Activated naive CD8-positive, alpha-beta T cell treated with anti-CD3 and anti-CD28 coated beads for 36 hours (primary cell): Measurements from ENCODE around the gene KCNMA1. TPM values are rescaled to one million over a fixed set of nuclear protein-coding genes. Genes with fewer than 3 reads are reported as not detected.

Experiments
- DNase-seq: peaks from one replicate; pipeline ENCODE4 v3.0.0; 2021
- H3K27ac Mint-ChIP-seq: one replicate; pipeline ENCODE4 v1.8.0; 2022; ENCODE audit warnings: mild to moderate bottlenecking, moderate library complexity, mixed read lengths
- H3K27me3 Mint-ChIP-seq: one replicate; pipeline ENCODE4 v1.8.0; 2022; ENCODE audit warnings: mild to moderate bottlenecking, mixed read lengths
- H3K36me3 Mint-ChIP-seq: one replicate; pipeline ENCODE4 v1.8.0; 2021; ENCODE audit warnings: mild to moderate bottlenecking, mixed read lengths
- H3K4me1 Mint-ChIP-seq: one replicate; pipeline ENCODE4 v1.8.0; 2021; ENCODE audit warnings: mixed read lengths
- H3K4me3 Mint-ChIP-seq: one replicate; pipeline ENCODE4 v1.8.0; 2022; ENCODE audit warnings: mild to moderate bottlenecking, moderate library complexity, mixed read lengths
- H3K9me3 Mint-ChIP-seq: one replicate; pipeline ENCODE4 v1.8.0; 2022; ENCODE audit warnings: mixed read lengths
- total RNA-seq, 2 experiments: library from RNA; stranded (reverse); gene quantifications; one replicate each; pipeline ENCODE4 v1.2.3, GENCODE V29; 2021

Gene KCNMA1
- total RNA-seq, 2 experiments from 2014 or later, result not detected

DNA sequence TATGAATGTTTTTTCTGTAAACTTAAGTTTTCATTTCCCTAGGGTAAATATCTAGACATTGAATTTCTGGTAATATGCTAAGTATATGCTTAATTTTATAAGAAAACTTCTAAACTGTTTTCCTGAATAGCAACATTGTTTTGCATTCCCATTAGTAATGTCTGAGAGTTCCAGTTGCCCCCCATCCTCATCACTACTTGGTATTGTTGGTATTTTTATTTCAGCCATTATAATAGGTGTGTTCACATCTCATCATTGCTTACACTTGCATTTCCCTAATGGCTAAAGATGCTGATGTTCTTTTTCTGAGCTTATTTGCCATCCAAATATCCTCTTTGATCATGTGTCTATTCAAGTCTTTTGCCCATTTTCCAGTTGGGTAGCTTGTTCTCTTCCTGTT, 269.6 kb downstream of the KCNMA1 start:
- H3K27ac Mint-ChIP-seq, result no peak overlapping the region
- no peaks in the 10 kb centered on the region for H3K36me3 Mint-ChIP-seq
- H3K27me3 Mint-ChIP-seq, result no peaks in the 10 kb centered on the region

DNA sequence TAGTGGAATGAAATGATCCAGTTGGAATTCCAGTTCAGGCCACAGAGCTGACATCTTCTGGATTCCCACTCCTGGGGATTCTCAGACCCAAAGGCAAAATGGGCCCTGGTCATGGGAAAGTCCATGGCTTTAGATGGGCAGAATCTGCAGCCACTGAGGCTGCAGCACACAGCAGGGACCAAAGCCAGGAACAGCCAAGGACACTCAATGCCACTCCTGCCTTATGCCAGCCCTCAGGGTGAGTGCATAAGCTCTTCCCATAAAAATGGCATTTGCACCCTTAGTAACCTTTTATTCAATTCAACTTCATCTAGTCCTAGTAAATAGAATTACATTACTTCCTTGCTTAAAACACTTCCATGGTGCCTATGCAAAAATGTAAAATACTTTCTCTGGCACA, 274.4 kb downstream of the KCNMA1 start:
- no peaks in the 10 kb centered on the region for H3K27me3 Mint-ChIP-seq
- no peak overlapping the region for H3K27ac Mint-ChIP-seq
- DNase-seq, result no peak
- no peaks in the 10 kb centered on the region for H3K4me1 Mint-ChIP-seq
- no peaks in the 10 kb centered on the region for H3K36me3 Mint-ChIP-seq
- H3K9me3 Mint-ChIP-seq, result peaks cover 2% of the 10 kb centered on the region
- H3K4me3 Mint-ChIP-seq, result no peak overlapping the region

More for the DNA sequence above, 269.6 kb downstream of the KCNMA1 start:
- no peak for DNase-seq
- H3K4me1 Mint-ChIP-seq, result no peaks in the 10 kb centered on the region
- peaks cover 10% of the 10 kb centered on the region for H3K9me3 Mint-ChIP-seq
- no peak overlapping the region for H3K4me3 Mint-ChIP-seq

DNA sequence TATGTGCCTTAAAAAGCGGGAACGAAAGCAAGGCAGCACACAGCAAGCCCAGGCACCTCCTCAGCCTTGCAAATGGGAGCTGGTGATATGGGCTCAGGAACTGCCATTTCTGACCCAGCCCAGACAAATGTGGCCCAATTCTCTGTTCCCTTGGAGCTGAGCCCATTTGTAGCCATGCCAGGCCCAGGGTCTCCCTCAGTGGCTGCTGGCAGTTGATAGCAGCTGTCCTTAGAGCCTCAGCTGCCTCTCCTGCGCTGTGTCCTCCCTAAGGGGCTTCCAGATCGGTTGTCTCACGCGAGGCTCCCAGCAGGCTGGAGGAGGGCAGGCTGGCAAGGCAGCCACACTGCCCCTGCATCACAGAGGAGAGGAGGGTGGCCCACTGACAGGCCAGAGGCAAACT, 275.8 kb downstream of the KCNMA1 start:
- no peaks in the 10 kb centered on the region for H3K27me3 Mint-ChIP-seq
- DNase-seq, result no peak
- no peak overlapping the region for H3K27ac Mint-ChIP-seq
- H3K36me3 Mint-ChIP-seq, result no peaks in the 10 kb centered on the region
- H3K4me1 Mint-ChIP-seq, result no peaks in the 10 kb centered on the region
- no peaks in the 10 kb centered on the region for H3K9me3 Mint-ChIP-seq
- no peak overlapping the region for H3K4me3 Mint-ChIP-seq

DNA sequence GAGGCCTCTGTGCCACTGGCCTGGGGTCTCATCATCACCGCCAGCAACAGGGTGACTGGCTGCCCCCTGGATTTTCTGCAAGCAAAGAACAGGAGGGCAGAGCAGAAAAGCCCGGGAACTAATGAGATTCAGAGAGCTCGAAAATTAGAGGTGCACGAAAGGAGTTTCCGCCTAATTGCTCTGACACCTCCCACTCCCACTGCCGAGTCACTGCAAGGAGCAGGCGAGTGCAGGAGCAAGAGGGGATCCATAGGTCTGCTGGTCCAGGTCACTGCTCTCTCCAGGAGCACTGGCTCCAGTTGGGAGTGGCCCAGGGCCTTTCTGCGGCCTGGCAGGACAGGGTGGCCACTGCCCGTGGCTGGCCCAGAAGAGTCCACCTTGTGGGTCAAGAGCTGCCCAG, 276.2 kb downstream of the KCNMA1 start:
- no peak overlapping the region for H3K4me3 Mint-ChIP-seq
- no peaks in the 10 kb centered on the region for H3K36me3 Mint-ChIP-seq
- H3K4me1 Mint-ChIP-seq, result no peaks in the 10 kb centered on the region
- no peak for DNase-seq
- no peaks in the 10 kb centered on the region for H3K27me3 Mint-ChIP-seq
- H3K27ac Mint-ChIP-seq, result no peak overlapping the region
- no peaks in the 10 kb centered on the region for H3K9me3 Mint-ChIP-seq

DNA sequence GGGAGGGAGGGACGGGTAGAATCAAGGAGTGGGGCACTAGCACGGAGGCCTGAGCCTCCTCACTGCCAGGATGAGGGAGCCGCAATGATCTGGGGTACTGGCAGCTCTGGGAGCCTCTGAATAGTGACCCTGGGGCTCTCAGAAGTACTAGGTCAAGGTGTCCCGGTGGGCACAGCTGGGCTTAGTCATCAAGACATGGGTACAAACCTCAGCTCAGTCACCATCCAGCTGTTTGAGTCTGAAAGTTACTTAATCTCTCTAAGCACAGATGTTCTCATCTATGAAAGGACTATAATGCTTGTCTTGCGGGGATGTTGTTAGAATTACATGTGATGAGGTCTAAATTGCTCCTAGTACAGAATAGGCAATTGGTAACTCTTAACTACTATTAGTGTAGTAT, 276.8 kb downstream of the KCNMA1 start:
- Mint-ChIP-seq H3K27ac (no peak overlapping the region), H3K27me3 (no peaks in the 10 kb centered on the region), H3K4me1 (no peaks in the 10 kb centered on the region), H3K36me3 (no peaks in the 10 kb centered on the region), H3K4me3 (no peak overlapping the region), H3K9me3 (no peaks in the 10 kb centered on the region)
- DNase-seq, result no peak

DNA sequence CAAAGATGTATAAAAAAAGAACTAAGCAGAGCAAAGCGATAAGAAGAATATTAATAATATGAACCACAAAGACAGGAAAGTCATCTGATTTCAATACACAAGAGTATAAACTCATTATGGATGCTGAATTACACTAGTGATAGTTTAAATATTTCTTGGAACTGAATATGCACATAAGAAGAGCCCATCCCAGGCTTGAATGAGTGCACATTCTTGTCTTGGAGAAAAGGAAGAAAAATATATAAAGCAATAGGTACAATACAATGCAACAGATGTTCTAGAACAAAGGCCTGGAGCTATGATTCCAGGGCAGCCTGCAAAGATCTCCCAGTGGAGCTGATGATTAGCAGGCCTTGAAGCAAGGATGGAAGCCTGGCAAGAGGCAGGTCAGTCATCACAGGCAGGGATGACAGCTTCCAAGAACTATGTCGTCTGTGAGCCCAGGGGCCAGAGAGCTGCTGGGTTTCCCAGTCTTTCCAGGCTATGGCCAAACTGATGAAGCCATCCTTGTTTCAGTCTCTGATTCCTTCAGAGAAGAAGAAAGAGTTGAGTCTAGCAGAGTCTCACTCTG, 277.6 kb downstream of the KCNMA1 start:
- Mint-ChIP-seq H3K36me3 (no peaks in the 10 kb centered on the region), H3K4me3 (no peak overlapping the region), H3K9me3 (no peaks in the 10 kb centered on the region), H3K27me3 (no peaks in the 10 kb centered on the region), H3K27ac (no peak overlapping the region), H3K4me1 (no peaks in the 10 kb centered on the region)
- DNase-seq, result no peak

DNA sequence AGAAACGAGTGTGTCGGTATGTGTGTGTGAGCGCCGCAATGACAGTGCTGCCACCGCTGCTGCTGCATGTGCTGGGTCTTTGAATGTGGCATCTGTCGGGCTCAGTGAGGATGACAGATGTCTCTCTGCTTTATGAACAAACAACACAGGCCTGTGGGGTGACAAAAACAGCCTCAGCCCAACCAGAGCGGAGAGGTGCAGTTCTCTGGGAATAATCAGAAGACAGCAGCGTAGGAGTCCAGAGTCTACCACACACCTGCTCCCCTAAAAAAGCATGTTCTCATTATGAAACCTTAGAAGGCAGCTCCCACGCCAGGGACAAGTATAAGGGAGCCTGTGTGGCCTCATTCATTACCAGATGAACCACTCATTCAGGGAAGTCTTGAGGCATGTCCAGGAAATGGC, 278.3 kb downstream of the KCNMA1 start:
- Mint-ChIP-seq H3K4me3 (no peak overlapping the region), H3K9me3 (no peaks in the 10 kb centered on the region), H3K36me3 (no peaks in the 10 kb centered on the region), H3K27me3 (no peaks in the 10 kb centered on the region), H3K4me1 (no peaks in the 10 kb centered on the region), H3K27ac (no peak overlapping the region)
- DNase-seq, result no peak

DNA sequence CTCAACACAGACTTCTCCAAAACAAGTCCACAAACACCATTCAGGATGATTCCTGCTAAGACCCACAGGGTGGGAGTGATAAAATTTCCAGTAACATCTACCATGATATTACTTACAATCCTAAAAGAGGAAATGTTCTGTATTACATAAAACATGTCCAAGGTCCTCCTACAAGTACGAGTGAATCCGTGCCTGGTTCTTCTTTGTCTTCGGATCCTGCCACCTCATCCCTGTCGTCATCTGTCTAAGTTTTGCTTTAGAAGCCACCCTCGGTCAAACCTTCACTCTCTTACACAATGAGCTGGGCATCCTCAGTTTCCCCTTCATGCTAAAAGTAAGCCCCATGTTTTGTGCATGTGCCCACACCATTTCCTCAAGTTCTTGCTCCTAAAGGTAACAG, 279.0 kb downstream of the KCNMA1 start:
- no peaks in the 10 kb centered on the region for H3K36me3 Mint-ChIP-seq
- no peaks in the 10 kb centered on the region for H3K9me3 Mint-ChIP-seq
- H3K27me3 Mint-ChIP-seq, result no peaks in the 10 kb centered on the region

DNA sequence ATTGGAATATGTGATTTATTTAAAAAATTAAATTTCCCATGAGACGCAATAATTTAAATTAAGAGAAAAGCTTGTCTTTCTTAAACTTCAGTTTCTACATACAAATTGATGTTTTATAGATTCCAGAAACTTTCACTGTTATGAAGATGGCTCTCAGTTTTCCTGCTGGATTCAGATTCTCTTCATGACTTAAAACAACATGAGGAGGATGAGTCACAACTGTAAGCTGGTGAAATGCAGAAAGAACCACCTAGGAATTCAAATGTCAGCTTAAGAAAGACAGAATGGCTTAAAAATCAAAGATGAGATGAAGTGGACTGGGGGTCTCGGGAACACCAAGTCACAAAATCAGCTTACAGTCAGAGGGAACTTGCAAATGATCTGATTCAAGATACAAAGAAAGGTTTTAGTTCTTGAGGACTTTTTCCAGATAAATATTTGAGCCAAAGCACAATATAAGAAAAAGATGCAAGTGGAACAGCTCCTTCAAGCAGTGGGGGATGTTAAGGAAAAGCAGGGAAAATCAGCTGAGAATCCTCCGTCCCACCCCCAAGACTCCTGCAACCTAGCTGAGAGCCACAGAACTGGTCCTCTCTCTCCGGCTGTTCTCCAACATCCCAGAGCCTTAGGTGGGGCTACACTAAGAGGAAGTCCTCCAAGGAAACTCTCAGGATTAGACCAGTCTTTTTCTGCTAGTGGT, 279.8 kb downstream of the KCNMA1 start:
- no peaks in the 10 kb centered on the region for H3K9me3 Mint-ChIP-seq
- H3K27ac Mint-ChIP-seq, result no peak overlapping the region
- no peaks in the 10 kb centered on the region for H3K27me3 Mint-ChIP-seq
- no peaks in the 10 kb centered on the region for H3K36me3 Mint-ChIP-seq
- H3K4me3 Mint-ChIP-seq, result no peak overlapping the region
- no peak for DNase-seq
- no peaks in the 10 kb centered on the region for H3K4me1 Mint-ChIP-seq

More for the DNA sequence above, 279.0 kb downstream of the KCNMA1 start:
- DNase-seq, result no peak
- Mint-ChIP-seq H3K4me1 (no peaks in the 10 kb centered on the region), H3K27ac (no peak overlapping the region), H3K4me3 (no peak overlapping the region)

DNA sequence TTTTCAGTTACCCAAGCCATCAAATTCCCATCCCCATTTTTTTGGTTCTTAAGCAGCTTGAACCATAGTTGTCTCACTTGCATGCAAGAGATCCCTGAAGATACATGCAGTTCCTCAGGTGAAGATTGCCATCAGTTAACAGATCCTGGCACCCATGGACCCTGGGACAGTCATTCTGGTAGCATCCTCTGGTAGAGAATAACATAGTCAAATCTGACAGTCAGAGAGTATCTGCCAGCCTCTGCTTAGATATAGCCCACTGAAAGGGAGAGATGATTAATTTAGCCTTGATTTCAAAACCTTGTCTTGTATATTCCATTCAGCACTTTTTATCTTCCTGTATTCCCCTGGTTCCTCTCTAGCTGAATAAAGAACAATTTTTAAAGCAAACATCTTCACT, 280.4 kb downstream of the KCNMA1 start:
- no peak overlapping the region for H3K4me3 Mint-ChIP-seq
- H3K27me3 Mint-ChIP-seq, result no peaks in the 10 kb centered on the region
- H3K4me1 Mint-ChIP-seq, result no peaks in the 10 kb centered on the region
- DNase-seq, result no peak
- H3K9me3 Mint-ChIP-seq, result no peaks in the 10 kb centered on the region
- H3K27ac Mint-ChIP-seq, result no peak overlapping the region
- H3K36me3 Mint-ChIP-seq, result no peaks in the 10 kb centered on the region

DNA sequence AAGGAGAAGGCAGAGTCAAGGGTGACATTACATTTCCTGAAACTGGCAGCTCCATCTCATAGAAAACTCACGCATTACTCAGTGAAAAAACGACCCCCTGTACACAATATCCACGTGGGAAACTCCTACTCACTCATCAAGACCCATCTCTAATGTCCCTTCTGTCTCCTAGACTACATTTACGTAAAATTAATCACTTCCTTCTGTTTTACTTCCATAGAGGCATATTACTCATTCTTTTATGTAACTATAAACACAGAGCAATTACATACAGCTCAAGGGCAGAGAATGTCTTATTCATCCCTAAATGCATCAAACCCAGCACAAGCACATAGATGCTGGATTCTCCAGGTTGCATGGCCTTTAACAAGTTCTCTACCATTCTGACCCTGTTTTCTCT, 281.8 kb downstream of the KCNMA1 start:
- no peak for DNase-seq
- Mint-ChIP-seq H3K9me3 (no peaks in the 10 kb centered on the region), H3K27me3 (no peaks in the 10 kb centered on the region), H3K27ac (no peak overlapping the region), H3K4me3 (no peak overlapping the region), H3K4me1 (peaks cover under 1% of the 10 kb centered on the region), H3K36me3 (no peaks in the 10 kb centered on the region)

DNA sequence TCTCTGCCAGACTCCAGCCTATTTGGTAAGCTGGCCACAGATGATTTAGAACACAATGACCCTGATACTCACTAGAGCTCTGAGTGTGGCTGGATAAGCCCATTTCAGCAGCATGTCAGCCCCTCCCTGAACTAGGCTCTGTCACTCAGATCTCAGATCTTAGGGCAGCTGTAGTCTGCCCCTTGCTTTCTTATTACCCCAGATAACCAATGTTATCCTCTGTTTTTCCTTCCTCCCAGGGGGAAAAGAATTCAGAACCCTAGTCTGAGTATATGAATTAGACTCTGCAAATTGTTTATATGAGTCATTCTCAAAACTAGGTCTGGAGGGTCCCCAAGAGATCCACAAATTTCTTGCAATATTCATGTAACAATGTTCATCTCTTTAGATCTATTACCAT, 286.2 kb downstream of the KCNMA1 start:
- Mint-ChIP-seq H3K27ac (no peak overlapping the region), H3K27me3 (no peaks in the 10 kb centered on the region), H3K9me3 (no peaks in the 10 kb centered on the region), H3K4me1 (peaks cover 9% of the 10 kb centered on the region), H3K4me3 (no peak overlapping the region), H3K36me3 (no peaks in the 10 kb centered on the region)
- no peak for DNase-seq

DNA sequence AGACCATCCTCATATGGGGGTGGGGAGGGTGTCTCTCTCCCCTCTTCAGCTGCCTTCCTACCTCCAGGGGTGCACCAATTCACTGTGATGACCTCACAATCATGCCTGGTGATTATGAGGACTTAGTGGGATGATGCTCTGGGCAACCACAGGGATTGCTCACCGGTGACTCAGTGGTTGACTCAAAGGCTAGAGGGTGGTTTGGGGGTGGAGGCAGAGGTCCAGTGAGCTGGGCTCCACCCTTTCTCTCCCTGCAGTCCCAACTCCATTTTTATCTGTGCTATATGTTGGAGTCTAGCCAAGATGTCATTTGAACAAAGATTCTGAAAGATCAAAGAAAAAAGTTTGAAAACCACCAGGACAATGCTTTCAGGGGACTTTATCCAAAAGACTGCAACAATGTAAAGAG, 286.9 kb downstream of the KCNMA1 start:
- no peak overlapping the region for H3K27ac Mint-ChIP-seq
- no peaks in the 10 kb centered on the region for H3K27me3 Mint-ChIP-seq
- H3K36me3 Mint-ChIP-seq, result no peaks in the 10 kb centered on the region
- no peak overlapping the region for H3K4me3 Mint-ChIP-seq
- peaks cover 9% of the 10 kb centered on the region for H3K4me1 Mint-ChIP-seq
- H3K9me3 Mint-ChIP-seq, result no peaks in the 10 kb centered on the region
- DNase-seq, result peak; percentile 33

DNA sequence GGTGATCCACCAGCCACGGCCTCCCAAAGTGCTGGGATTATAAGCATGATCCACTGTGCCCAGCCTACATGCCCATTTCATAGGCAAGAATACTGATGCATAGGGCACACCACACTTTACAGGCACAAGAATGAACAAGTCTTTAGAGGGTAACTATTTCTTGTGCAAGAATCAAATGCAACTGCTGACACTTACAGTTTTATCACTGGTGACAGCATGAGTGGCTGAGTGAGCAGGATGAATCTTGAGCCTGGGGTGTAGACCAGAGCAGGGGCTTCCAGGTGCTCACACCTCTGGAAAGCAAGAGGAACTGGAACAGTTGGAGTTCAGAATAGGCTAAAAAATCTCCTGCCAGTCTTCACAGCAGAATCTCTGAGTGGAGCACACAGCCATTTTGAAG, 287.5 kb downstream of the KCNMA1 start:
- no peaks in the 10 kb centered on the region for H3K36me3 Mint-ChIP-seq
- DNase-seq, result no peak
- no peak overlapping the region for H3K27ac Mint-ChIP-seq
- H3K4me3 Mint-ChIP-seq, result no peak overlapping the region
- no peaks in the 10 kb centered on the region for H3K9me3 Mint-ChIP-seq
- H3K4me1 Mint-ChIP-seq, result peaks cover 9% of the 10 kb centered on the region
- no peaks in the 10 kb centered on the region for H3K27me3 Mint-ChIP-seq

DNA sequence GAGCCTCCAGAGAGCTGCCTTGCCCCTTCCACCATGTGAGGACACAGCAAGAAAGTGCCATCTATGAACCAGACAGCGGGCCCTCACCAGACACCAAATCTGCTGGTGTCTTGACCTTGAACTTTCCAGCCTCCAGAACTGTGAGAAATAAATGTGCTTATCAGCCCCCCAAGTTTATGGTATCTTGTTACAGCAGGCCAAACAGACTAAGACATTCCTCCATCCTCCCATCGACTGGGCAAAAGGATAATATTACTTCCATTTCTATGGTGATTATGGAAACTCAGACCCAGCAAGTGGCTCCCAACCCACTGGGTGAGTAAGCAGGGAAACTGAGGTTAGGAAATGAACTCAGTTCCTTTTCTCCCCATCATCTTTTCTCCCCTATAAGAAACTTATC, 288.4 kb downstream of the KCNMA1 start:
- Mint-ChIP-seq H3K4me3 (no peak overlapping the region), H3K4me1 (peaks cover 9% of the 10 kb centered on the region), H3K27me3 (no peaks in the 10 kb centered on the region), H3K27ac (no peak overlapping the region), H3K9me3 (no peaks in the 10 kb centered on the region), H3K36me3 (no peaks in the 10 kb centered on the region)
- DNase-seq, result no peak

DNA sequence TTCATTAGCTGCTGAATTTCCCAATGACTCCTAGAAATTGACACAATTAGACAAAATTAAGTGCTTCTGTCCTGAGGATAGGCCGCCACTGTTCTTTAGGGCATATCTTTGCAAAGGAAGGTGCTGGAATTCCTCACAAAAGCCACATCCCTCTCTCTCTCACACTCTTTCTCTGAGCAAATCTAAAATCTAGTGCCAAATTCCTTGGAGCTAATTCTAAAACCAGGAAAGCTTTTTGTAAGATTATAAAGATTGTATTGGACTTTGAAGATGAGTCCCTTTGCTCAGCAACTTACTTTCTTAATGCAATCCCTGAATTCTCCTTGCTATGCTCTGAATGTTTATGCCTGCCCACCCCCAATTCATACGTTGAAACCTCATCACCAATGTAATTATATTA, 288.9 kb downstream of the KCNMA1 start:
- Mint-ChIP-seq H3K36me3 (no peaks in the 10 kb centered on the region), H3K9me3 (no peaks in the 10 kb centered on the region), H3K4me3 (no peak overlapping the region), H3K4me1 (peaks cover 9% of the 10 kb centered on the region), H3K27ac (no peak overlapping the region), H3K27me3 (no peaks in the 10 kb centered on the region)
- DNase-seq, result no peak
